Right lobe of liver (tissue), 6 donors: Measurements from ENCODE around the gene DCTN3. TPM values are rescaled to one million over a fixed set of nuclear protein-coding genes. Genes with fewer than 3 reads are reported as not detected.
A peak's percentile ranks its signal among the peaks of the same experiment; 100 is the strongest.

ENCODE experiments used
- ATAC-seq, 4 donors: fragments of 200-7000 bp; cut with Tn5 transposase; one replicate each; pipeline ENCODE4 v1.9.1; 2020; ENCODE audit warnings: mild to moderate bottlenecking in 4 of 4, moderate library complexity in 4 of 4
- DNase-seq, 3 donors: peaks; one replicate each; pipeline ENCODE4 v3.0.0-alpha.2; 2020
- H3K27ac ChIP-seq, 3 donors: fragments of 200-600 bp; one replicate each; pipeline ENCODE4 v1.8.0; 2022
- H3K27me3 ChIP-seq, 2 donors: fragments of 200-600 bp; one replicate each; pipeline ENCODE4 v1.8.0; 2022
- H3K36me3 ChIP-seq, 4 donors: fragments of 200-600 bp; sonication (generic) in 1 of 4; one replicate each; pipeline versions ENCODE4 v1.5.1 to v1.8.0; 2017 to 2022; ENCODE audit warnings: control low read depth in 1 of 4
- H3K4me1 ChIP-seq, 4 donors: fragments of 200-600 bp; sonication (generic) in 1 of 4; one replicate each; pipeline versions ENCODE4 v1.5.1 to v1.8.0; 2017 to 2022; ENCODE audit warnings: control low read depth in 1 of 4
- H3K4me3 ChIP-seq, 3 donors: fragments of 200-600 bp; one replicate each; pipeline ENCODE4 v1.8.0; 2022
- H3K9me3 ChIP-seq, 4 donors: fragments of 200-600 bp; sonication (generic) in 1 of 4; one replicate each; pipeline versions ENCODE4 v1.5.1 to v1.8.0; 2017 to 2022; ENCODE audit warnings: control low read depth in 1 of 4
- POLR2A ChIP-seq: fragments of 450-650 bp; IDR thresholded peaks from one replicate; pipeline ENCODE4 v1.6.1; 2017; ENCODE audit warnings: antibody characterized with exemption, mild to moderate bottlenecking
- WGBS: methylation state at CpG from one replicate; pipeline ENCODE4 v1.1.6; 2018; ENCODE audit warnings: low coverage, low lambda C conversion rate; ENCODE audit not compliant: insufficient coverage; ENCODE audit errors: missing lambda C conversion rate; 5-methylcytosine and 5-hydroxymethylcytosine counted together
- intact Hi-C, 2 donors: fragments of 100-400 bp; cut with DNase I; formaldehyde crosslinking; loops; one replicate each; pipeline versions ENCODE4 v1.11.2 to v1.14.1; 2022
- total RNA-seq, 6 experiments: library from RNA; depleted of rRNA in 2 of 6; stranded (reverse); fragments of >200 nt in 2 of 6; fragmentation: NEBNext Ultra II Directional in 3 of 6; extraction: Animal tissue kit (Norgen Biotek cat#: 25700) in 3 of 6; gene quantifications; one replicate each; pipeline versions ENCODE4 v1.1.0 to v1.2.4, GENCODE V29; 2016 to 2023
- TF ChIP-seq, protein P1 (sequence below), 4 donors: fragments of 200-600 bp in 3 of 4; fragments of 450-650 bp in 1 of 4; IDR thresholded peaks; one replicate each; pipeline versions ENCODE4 v1.5.1 to v1.8.0; 2016 to 2022; ENCODE audit warnings: antibody characterized with exemption in 4 of 4, mild to moderate bottlenecking in 2 of 4
- donor health status: DM: no; HTN: yes; CAD: no.
- donor health status: DM: no; HTN: no; CAD: no.
- donor health status: DM: no; HTN: no; CAD: no.
- donor health status: DM: no; HTN: yes; CAD: no.
- donor health status: DM: no; HTN: yes; CAD: no.

DCTN3 gene
- total RNA-seq, 6 experiments from 2014 or later: 26.4 to 36.8 (median 32.7) TPM

DNA sequence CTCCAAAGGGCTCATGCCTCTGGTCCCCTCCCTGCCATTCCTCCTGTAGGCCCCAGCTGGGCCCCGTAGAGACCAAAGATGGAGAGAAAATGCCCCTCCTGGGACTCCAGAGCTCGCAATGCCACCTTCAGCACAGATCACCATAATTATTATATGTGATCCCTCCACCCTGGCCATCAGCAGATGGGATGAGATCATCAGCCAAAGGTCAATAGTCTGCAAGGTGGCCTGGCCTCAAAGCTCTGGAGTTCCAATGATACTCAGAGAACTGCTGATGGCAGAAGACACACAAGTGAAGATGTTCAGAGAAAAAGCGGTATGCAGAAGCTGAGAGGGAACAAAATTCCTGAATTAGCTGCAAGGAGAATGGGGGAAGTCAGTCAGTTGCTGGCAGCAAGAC lies 13.4 kb downstream of the DCTN3 start:
- TF ChIP-seq POLR2A: no peak
- TF ChIP-seq, protein P1, sequence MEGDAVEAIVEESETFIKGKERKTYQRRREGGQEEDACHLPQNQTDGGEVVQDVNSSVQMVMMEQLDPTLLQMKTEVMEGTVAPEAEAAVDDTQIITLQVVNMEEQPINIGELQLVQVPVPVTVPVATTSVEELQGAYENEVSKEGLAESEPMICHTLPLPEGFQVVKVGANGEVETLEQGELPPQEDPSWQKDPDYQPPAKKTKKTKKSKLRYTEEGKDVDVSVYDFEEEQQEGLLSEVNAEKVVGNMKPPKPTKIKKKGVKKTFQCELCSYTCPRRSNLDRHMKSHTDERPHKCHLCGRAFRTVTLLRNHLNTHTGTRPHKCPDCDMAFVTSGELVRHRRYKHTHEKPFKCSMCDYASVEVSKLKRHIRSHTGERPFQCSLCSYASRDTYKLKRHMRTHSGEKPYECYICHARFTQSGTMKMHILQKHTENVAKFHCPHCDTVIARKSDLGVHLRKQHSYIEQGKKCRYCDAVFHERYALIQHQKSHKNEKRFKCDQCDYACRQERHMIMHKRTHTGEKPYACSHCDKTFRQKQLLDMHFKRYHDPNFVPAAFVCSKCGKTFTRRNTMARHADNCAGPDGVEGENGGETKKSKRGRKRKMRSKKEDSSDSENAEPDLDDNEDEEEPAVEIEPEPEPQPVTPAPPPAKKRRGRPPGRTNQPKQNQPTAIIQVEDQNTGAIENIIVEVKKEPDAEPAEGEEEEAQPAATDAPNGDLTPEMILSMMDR (IDR thresholded peaks at IDR 0.05): no peak
- Histone ChIP-seq H3K36me3 (no peaks in the 10 kb centered on the region), H3K4me3 (no peak overlapping the region), H3K9me3 (no peaks in the 10 kb centered on the region), H3K27me3 (no peaks in the 10 kb centered on the region), H3K4me1 (peaks cover 0 to 22% (median 6%) of the 10 kb centered on the region in 4 donors), H3K27ac (peak overlapping the region in 1 of 3 donors; percentile 32)
- intact Hi-C loops: no loop called here
- ATAC-seq (peak; percentile 63 to 77 (median 72)), DNase-seq (no peak)
- WGBS: 41% methylated on average over 2 of the region's 3 CpGs

- no peak for TF ChIP-seq POLR2A
- TF ChIP-seq, protein P1 (IDR thresholded peaks at IDR 0.05): no peak
- no peak overlapping the region for H3K27ac ChIP-seq
- H3K36me3 ChIP-seq: no peaks in the 10 kb centered on the region
- DNase-seq (no peak), ATAC-seq (peak in 1 of 4 donors; percentile 2)
- no peaks in the 10 kb centered on the region for H3K9me3 ChIP-seq
- peaks cover 0 to 20% (median 5%) of the 10 kb centered on the region in 4 donors for H3K4me1 ChIP-seq
- H3K4me3 ChIP-seq: no peak overlapping the region
- no peaks in the 10 kb centered on the region for H3K27me3 ChIP-seq
- intact Hi-C loops: no loop called here
Measured at GRCh38 chr9:34606190-34606589, 14.1 kb downstream of the DCTN3 start.

- TF ChIP-seq, protein P1 (IDR thresholded peaks at IDR 0.05): peak; percentile 91 to 96 (median 94)
- TF ChIP-seq POLR2A: no peak
- H3K27ac ChIP-seq: no peak overlapping the region
- ATAC-seq (peak; percentile 81 to 87 (median 84)), DNase-seq (peak; percentile 76 to 85 (median 79))
- intact Hi-C loops: no loop called here
- no peaks in the 10 kb centered on the region for H3K9me3 ChIP-seq
- no peak overlapping the region for H3K4me3 ChIP-seq
- H3K27me3 ChIP-seq: no peaks in the 10 kb centered on the region
- WGBS: 19% methylated on average over 2 of the region's 4 CpGs
- H3K4me1 ChIP-seq: peaks cover 0 to 9% (median 0%) of the 10 kb centered on the region in 4 donors
- H3K36me3 ChIP-seq: no peaks in the 10 kb centered on the region
Measured at GRCh38 chr9:34603610-34604231, 16.6 kb downstream of the DCTN3 start.

DNA sequence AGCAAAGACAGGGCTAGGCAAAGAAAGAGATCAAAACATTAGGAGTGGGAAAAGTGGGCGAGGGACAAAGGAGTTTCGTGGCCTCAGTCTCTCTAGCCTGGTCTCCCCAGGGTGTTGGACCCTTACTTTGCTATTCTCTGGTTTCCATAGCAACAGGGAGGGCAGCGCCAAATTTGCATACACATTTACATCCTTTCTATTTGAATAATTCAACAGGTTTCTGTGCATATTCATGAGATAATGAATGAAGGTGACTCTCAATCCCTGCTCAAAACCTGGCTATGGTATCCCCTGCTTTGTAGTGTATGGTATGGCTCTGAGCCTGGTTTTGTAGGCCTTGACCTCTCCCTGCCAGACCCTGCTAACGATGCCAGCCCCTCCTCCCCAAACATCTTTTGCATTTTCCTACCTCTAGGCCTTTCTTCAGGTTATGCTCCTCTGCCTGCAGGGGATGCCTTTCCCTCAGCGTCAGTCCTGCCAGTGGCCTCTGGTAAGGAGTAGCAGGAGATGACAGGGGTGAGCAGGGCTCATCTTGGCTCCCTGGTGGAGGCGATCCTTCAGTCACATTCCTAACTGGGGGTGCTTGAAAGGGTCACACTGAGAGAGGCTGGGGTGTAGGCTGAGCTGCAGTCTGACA lies 18.2 kb downstream of the DCTN3 start:
- H3K36me3 ChIP-seq: no peaks in the 10 kb centered on the region
- H3K27ac ChIP-seq: no peak overlapping the region
- ATAC-seq (no peak), DNase-seq (no peak)
- H3K4me1 ChIP-seq: peaks cover 0 to 5% (median 0%) of the 10 kb centered on the region in 4 donors
- no peak overlapping the region for H3K4me3 ChIP-seq
- intact Hi-C loops: no loop called here
- H3K9me3 ChIP-seq: no peaks in the 10 kb centered on the region
- no peaks in the 10 kb centered on the region for H3K27me3 ChIP-seq
- WGBS: 78% methylated on average over 5 of the region's 6 CpGs
- no peak for TF ChIP-seq POLR2A
- TF ChIP-seq, protein P1 (IDR thresholded peaks at IDR 0.05): no peak
